Right atrium auricular region (tissue), 2 donors: ENCODE results near the gene FLVCR2. TPM values are rescaled to one million over a fixed set of nuclear protein-coding genes. Genes with fewer than 3 reads are reported as not detected.

Source experiments
- DNase-seq: peaks from one replicate; pipeline ENCODE4 v3.0.0-alpha.2; 2019; ENCODE audit warnings: low spot score
- H3K27ac ChIP-seq, 2 donors: fragments of 200-600 bp; sonication (generic); 1 replicate in 1 of 2; 2 replicates in 1 of 2; pipeline ENCODE4 v1.5.1; 2016 to 2019
- H3K27me3 ChIP-seq, 2 donors: fragments of 200-600 bp; sonication (generic); one replicate each; pipeline versions ENCODE4 v1.5.1 to v1.6.0; 2017 to 2019
- H3K36me3 ChIP-seq: fragments of 200-600 bp; sonication (generic); one replicate; pipeline ENCODE4 v1.5.1; 2016
- H3K4me1 ChIP-seq, 2 donors: fragments of 200-600 bp; sonication (generic); one replicate each; pipeline versions ENCODE4 v1.5.1 to v1.6.0; 2017 to 2019
- H3K4me3 ChIP-seq, 2 donors: fragments of 200-600 bp; sonication (generic); 1 replicate in 1 of 2; 2 replicates in 1 of 2; pipeline ENCODE4 v1.5.1; 2017 to 2019; ENCODE audit warnings: mild to moderate bottlenecking in 1 of 2, moderate library complexity in 1 of 2
- H3K9me3 ChIP-seq, 2 donors: fragments of 200-600 bp; sonication (generic); one replicate each; pipeline ENCODE4 v1.5.1; 2019
- total RNA-seq, 2 donors: library from RNA; depleted of rRNA; stranded (reverse); fragments of >200 nt; gene quantifications; one replicate each; pipeline ENCODE4 v1.1.0, GENCODE V29; 2016
- TF ChIP-seq, protein P1 (sequence below), 2 donors: fragments of 200-600 bp; sonication (generic); IDR thresholded peaks; one replicate each; pipeline ENCODE4 v1.5.1; 2019; ENCODE audit warnings: antibody characterized with exemption in 2 of 2

Gene FLVCR2
- total RNA-seq, 2 donors from 2014 or later, result 2.2 to 5.5 TPM

GRCh38 chr14:75565056-75565455, 13.4 kb upstream of the FLVCR2 start:
- DNase-seq, result no peak
- TF ChIP-seq, protein P1, sequence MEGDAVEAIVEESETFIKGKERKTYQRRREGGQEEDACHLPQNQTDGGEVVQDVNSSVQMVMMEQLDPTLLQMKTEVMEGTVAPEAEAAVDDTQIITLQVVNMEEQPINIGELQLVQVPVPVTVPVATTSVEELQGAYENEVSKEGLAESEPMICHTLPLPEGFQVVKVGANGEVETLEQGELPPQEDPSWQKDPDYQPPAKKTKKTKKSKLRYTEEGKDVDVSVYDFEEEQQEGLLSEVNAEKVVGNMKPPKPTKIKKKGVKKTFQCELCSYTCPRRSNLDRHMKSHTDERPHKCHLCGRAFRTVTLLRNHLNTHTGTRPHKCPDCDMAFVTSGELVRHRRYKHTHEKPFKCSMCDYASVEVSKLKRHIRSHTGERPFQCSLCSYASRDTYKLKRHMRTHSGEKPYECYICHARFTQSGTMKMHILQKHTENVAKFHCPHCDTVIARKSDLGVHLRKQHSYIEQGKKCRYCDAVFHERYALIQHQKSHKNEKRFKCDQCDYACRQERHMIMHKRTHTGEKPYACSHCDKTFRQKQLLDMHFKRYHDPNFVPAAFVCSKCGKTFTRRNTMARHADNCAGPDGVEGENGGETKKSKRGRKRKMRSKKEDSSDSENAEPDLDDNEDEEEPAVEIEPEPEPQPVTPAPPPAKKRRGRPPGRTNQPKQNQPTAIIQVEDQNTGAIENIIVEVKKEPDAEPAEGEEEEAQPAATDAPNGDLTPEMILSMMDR (IDR thresholded peaks at IDR 0.05), result no peak
- H3K27me3 ChIP-seq, result no peaks in the 10 kb centered on the region
- H3K36me3 ChIP-seq, result no peaks in the 10 kb centered on the region
- H3K9me3 ChIP-seq, result no peaks in the 10 kb centered on the region
- H3K4me3 ChIP-seq, result no peak overlapping the region
- H3K27ac ChIP-seq, result no peak overlapping the region
- H3K4me1 ChIP-seq, result peaks cover 0 to 6% of the 10 kb centered on the region in 2 donors

DNA sequence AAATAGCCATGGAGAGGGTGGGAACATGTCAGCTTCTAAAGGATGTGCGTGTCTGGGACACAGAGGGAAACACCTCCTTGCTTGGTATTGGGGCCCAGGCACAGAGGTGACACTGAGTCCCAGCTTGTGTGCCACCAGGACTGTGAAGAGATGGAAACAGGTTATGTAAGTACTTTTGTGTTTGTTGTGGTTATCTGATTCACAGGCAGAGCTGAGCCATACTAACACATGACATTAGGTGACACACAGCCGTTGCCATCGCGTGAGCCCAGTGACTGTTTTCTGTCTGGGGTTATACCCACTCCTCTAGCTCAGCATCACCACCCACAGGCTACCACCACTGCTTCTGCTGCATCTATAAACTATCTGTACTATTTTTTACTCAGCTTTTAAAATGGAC, 12.1 kb upstream of the FLVCR2 start:
- H3K27me3 ChIP-seq, result no peaks in the 10 kb centered on the region
- TF ChIP-seq, protein P1 (IDR thresholded peaks at IDR 0.05), result no peak
- no peaks in the 10 kb centered on the region for H3K9me3 ChIP-seq
- no peaks in the 10 kb centered on the region for H3K4me1 ChIP-seq
- no peaks in the 10 kb centered on the region for H3K36me3 ChIP-seq
- DNase-seq, result no peak
- no peak overlapping the region for H3K4me3 ChIP-seq
- no peak overlapping the region for H3K27ac ChIP-seq

DNA sequence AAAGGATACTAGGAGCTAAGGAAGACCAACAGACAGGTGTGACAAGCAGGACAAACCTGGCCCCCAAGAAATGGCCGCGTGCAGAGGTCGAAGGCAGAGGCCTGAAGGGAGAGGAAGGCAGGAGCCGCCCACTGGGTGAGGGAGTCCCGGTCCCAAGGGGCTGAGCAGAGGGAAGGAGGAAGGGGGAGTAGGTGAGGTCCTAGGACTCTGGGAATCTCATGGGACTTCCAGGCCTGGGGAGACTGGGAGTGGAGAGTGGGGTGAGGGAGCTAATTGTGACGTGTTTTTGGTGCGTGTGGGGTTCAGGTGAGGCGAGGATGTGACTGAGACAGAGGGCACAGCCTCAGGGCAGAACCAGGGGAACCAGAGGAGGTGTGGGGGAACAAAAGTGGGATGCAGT, 11.7 kb upstream of the FLVCR2 start:
- H3K27me3 ChIP-seq, result no peaks in the 10 kb centered on the region
- H3K36me3 ChIP-seq, result no peaks in the 10 kb centered on the region
- no peak overlapping the region for H3K4me3 ChIP-seq
- DNase-seq, result no peak
- no peaks in the 10 kb centered on the region for H3K9me3 ChIP-seq
- no peaks in the 10 kb centered on the region for H3K4me1 ChIP-seq
- TF ChIP-seq, protein P1 (IDR thresholded peaks at IDR 0.05), result no peak
- H3K27ac ChIP-seq, result no peak overlapping the region

DNA sequence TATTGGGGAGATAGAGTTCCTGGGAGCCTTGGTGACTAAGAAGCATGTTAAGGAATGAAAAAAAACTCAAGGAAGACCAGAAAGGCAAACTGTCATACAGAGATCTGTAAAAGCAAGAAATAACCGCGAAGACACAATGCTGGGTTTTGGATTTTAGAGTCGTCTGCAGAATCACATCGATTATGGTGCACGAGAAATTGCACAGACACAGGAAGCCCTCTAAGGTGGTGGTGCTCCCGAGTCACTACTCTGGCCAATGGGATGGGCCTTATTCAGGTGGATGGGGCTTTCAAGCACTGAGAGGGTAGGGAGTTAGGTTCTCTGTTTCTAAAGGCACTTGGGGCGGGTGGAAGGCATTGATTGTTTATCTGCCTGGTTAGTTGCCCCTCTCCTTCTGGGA, 10.3 kb upstream of the FLVCR2 start:
- Histone ChIP-seq H3K4me1 (no peaks in the 10 kb centered on the region), H3K36me3 (no peaks in the 10 kb centered on the region), H3K27me3 (no peaks in the 10 kb centered on the region), H3K4me3 (no peak overlapping the region), H3K27ac (no peak overlapping the region), H3K9me3 (no peaks in the 10 kb centered on the region)
- no peak for DNase-seq
- TF ChIP-seq, protein P1 (IDR thresholded peaks at IDR 0.05), result no peak

GRCh38 chr14:75568791-75569190, 9.6 kb upstream of the FLVCR2 start:
- Histone ChIP-seq H3K4me1 (no peaks in the 10 kb centered on the region), H3K27me3 (no peaks in the 10 kb centered on the region), H3K36me3 (no peaks in the 10 kb centered on the region), H3K27ac (no peak overlapping the region), H3K9me3 (no peaks in the 10 kb centered on the region), H3K4me3 (no peak overlapping the region)
- no peak for DNase-seq
- TF ChIP-seq, protein P1 (IDR thresholded peaks at IDR 0.05), result no peak

GRCh38 chr14:75570797-75571196, 7.6 kb upstream of the FLVCR2 start:
- Histone ChIP-seq H3K27me3 (no peaks in the 10 kb centered on the region), H3K4me1 (no peaks in the 10 kb centered on the region), H3K9me3 (no peaks in the 10 kb centered on the region), H3K27ac (no peak overlapping the region), H3K36me3 (no peaks in the 10 kb centered on the region), H3K4me3 (no peak overlapping the region)
- no peak for DNase-seq
- TF ChIP-seq, protein P1 (IDR thresholded peaks at IDR 0.05), result no peak
